Measurements from ENCODE around the gene CLDN8. TPM values are rescaled to one million over a fixed set of nuclear protein-coding genes. Genes with fewer than 3 reads are reported as not detected.

Gene CLDN8
- total and polyA plus RNA-seq, 10 of the 15 experiments (the other 5 are each of a cell fraction or from before 2014, with no cell fraction given): not detected

GRCh38 chr21:30193201-30193600 lies 22.7 kb downstream of the CLDN8 start:
- Histone ChIP-seq H3K9ac (ENCODE audit: control insufficient read depth, insufficient read depth, low read length) (no peak overlapping the region), H3K4me2 (ENCODE audit: control insufficient read depth, insufficient read depth) (no peak overlapping the region), H2AFZ (ENCODE audit: control insufficient read depth, low read depth, low read length) (no peak overlapping the region), H3K79me2 (ENCODE audit: control insufficient read depth, insufficient read depth, low read length) (no peaks in the 10 kb centered on the region), H3K27me3 (replicated peaks in 1 of 2; ENCODE audit: control insufficient read depth in 2 of 2, insufficient read depth in 2 of 2, low read length in 1 of 2) (no peaks in the 10 kb centered on the region), H3K36me3 (ENCODE audit: control insufficient read depth in 2 of 2, insufficient read depth in 2 of 2, low read length in 1 of 2) (no peaks in the 10 kb centered on the region), H4K20me1 (ENCODE audit: control insufficient read depth, insufficient read depth) (no peaks in the 10 kb centered on the region), H3K4me1 (ENCODE audit: control insufficient read depth, insufficient read depth, low read length) (no peaks in the 10 kb centered on the region), H3K27ac (ENCODE audit: control insufficient read depth, insufficient read depth) (no peak overlapping the region), H3K9me3 (replicated peaks; ENCODE audit: control insufficient read depth, insufficient read depth, low read length) (no peaks in the 10 kb centered on the region), H3K4me3 (no peak overlapping the region)
- WGBS (ENCODE audit: insufficient coverage, insufficient replicate concordance, low lambda C conversion rate, missing lambda C conversion rate): 6% methylated on average over 2 of the region's 2 CpGs
- FAIRE-seq (no peak), ATAC-seq (no peak), DNase-seq (ENCODE audit: low read depth, low spot score) (no peak)
- BruUV-seq (replicated peaks): no TSS peak
- TF ChIP-seq ZNF24 (IDR thresholded peaks at IDR 0.05): no peak
- TF ChIP-seq NRF1 (conservative IDR thresholded peaks at IDR 0.05; ENCODE audit: low read depth, low read length): no peak
- no peak for TF ChIP-seq SRF (IDR thresholded peaks at IDR 0.05; ENCODE audit: low read depth in 2 of 2, low read length in 2 of 2)
- TF ChIP-seq RUNX3 (IDR thresholded peaks at IDR 0.05; ENCODE audit: low read length): no peak
- no peak for TF ChIP-seq TARDBP (IDR thresholded peaks at IDR 0.05; ENCODE audit: borderline replicate concordance)
- no peak for TF ChIP-seq EGR1 (IDR thresholded peaks at IDR 0.05; ENCODE audit: borderline replicate concordance in 1 of 2, low read depth in 2 of 2, low read length in 2 of 2)
- TF ChIP-seq, protein P1, sequence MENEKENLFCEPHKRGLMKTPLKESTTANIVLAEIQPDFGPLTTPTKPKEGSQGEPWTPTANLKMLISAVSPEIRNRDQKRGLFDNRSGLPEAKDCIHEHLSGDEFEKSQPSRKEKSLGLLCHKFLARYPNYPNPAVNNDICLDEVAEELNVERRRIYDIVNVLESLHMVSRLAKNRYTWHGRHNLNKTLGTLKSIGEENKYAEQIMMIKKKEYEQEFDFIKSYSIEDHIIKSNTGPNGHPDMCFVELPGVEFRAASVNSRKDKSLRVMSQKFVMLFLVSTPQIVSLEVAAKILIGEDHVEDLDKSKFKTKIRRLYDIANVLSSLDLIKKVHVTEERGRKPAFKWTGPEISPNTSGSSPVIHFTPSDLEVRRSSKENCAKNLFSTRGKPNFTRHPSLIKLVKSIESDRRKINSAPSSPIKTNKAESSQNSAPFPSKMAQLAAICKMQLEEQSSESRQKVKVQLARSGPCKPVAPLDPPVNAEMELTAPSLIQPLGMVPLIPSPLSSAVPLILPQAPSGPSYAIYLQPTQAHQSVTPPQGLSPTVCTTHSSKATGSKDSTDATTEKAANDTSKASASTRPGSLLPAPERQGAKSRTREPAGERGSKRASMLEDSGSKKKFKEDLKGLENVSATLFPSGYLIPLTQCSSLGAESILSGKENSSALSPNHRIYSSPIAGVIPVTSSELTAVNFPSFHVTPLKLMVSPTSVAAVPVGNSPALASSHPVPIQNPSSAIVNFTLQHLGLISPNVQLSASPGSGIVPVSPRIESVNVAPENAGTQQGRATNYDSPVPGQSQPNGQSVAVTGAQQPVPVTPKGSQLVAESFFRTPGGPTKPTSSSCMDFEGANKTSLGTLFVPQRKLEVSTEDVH (IDR thresholded peaks at IDR 0.05; ENCODE audit: low read depth, partially characterized antibody): no peak
- no peak for TF ChIP-seq MTA3 (IDR thresholded peaks at IDR 0.05; ENCODE audit: borderline replicate concordance, low read length)
- TF ChIP-seq MXI1 (IDR thresholded peaks at IDR 0.05; ENCODE audit: low read depth, low read length): no peak
- TF ChIP-seq BCL3 (IDR thresholded peaks at IDR 0.05; ENCODE audit: borderline replicate concordance, insufficient read depth, low read depth, low read length, poor library complexity, severe bottlenecking): no peak
- no peak for TF ChIP-seq KLF5 (IDR thresholded peaks at IDR 0.05; ENCODE audit: partially characterized antibody)
- no peak for TF ChIP-seq JUNB (IDR thresholded peaks at IDR 0.05)
- no peak for TF ChIP-seq TAF1 (IDR thresholded peaks at IDR 0.05; ENCODE audit: borderline replicate concordance, low read depth, low read length)
- TF ChIP-seq NR2C1 (IDR thresholded peaks at IDR 0.05): no peak
- no peak for TF ChIP-seq RAD51 (IDR thresholded peaks at IDR 0.05)
- no peak for TF ChIP-seq STAT3 (IDR thresholded peaks at IDR 0.05; ENCODE audit: low read depth, low read length)
- TF ChIP-seq, protein P2, sequence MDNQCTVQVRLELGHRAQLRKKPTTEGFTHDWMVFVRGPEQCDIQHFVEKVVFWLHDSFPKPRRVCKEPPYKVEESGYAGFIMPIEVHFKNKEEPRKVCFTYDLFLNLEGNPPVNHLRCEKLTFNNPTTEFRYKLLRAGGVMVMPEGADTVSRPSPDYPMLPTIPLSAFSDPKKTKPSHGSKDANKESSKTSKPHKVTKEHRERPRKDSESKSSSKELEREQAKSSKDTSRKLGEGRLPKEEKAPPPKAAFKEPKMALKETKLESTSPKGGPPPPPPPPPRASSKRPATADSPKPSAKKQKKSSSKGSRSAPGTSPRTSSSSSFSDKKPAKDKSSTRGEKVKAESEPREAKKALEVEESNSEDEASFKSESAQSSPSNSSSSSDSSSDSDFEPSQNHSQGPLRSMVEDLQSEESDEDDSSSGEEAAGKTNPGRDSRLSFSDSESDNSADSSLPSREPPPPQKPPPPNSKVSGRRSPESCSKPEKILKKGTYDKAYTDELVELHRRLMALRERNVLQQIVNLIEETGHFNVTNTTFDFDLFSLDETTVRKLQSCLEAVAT (IDR thresholded peaks at IDR 0.05): no peak
- POLR2A ChIA-PET: no interaction called here
- CTCF ChIA-PET: interaction anchor here (5.8 kb wide), 1 partner anchor 150 kb away, joined by 21 read pairs; no protein-coding TSS in a partner anchor
- intact Hi-C loops (cut with micrococcal nuclease; ENCODE audit: unreplicated experiment) (loop anchor here (5.0 kb wide), 1 partner anchor 146 kb away; no protein-coding TSS in a partner anchor), in situ Hi-C loops (cut with MboI) (no loop called here)
- SMC1A ChIA-PET (ENCODE audit: uncharacterized antibody, unreplicated experiment): no interaction called here
- RAD21 ChIA-PET (ENCODE audit: unreplicated experiment): no interaction called here
